ENCODE results near the gene CLEC3A. TPM values are rescaled to one million over a fixed set of nuclear protein-coding genes. Genes with fewer than 3 reads are reported as not detected.

The CLEC3A gene
- not detected for total RNA-seq

DNA sequence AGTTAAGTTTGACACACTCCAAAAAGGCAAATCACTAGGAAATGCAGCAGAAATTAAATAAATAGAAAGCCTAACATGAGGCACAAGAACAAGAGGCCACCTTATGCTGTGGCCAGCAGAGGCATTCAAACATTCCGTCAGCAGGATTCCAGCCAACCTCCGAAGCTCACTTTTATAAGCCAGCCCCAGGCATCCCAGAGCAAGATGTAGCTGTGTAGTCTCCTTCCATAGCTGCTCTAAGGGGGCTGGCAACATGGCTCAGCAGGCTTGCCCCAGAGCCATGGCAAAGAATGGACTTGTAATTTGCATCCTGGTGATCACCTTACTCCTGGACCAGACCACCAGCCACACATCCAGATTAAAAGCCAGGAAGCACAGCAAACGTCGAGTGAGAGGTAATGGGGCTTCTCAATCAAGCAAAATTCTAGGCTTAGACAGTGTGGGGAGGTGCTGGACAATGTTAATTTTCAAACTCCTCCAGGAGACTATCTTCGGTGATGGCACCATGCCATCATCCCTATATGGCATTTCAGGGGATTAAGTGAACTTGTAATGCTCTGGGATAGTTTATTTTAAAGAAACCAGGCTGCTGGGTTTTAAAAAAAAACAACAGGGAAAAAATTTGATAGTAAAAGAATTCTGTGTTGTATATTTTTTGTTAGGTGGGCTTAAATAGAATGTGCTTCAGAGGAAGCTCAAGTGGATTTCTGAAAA, at the start of gene CLEC3A:
TSS of gene CLEC3A (plus strand) at position 202 of the 714 bp plus-strand sequence. CDS start at position 281, 79 bp downstream.

Other genes with a start within 250 kb of the CLEC3A start
- gene VAT1L, start 234.0 kb upstream of the CLEC3A start, total RNA-seq = 16.3 TPM
- 31.9 TPM for gene WWOX, start 77.1 kb downstream of the CLEC3A start, total RNA-seq